Epidermal melanocyte (primary cell): ENCODE results near the gene KLHL35.
A peak's percentile ranks its signal among the peaks of the same experiment; 100 is the strongest.

Experiments
- DNase-seq: peaks from one replicate; pipeline ENCODE4 v3.0.0; 2011; ENCODE audit warnings: low spot score; ENCODE audit not compliant: insufficient read length

The KLHL35 gene

DNA sequence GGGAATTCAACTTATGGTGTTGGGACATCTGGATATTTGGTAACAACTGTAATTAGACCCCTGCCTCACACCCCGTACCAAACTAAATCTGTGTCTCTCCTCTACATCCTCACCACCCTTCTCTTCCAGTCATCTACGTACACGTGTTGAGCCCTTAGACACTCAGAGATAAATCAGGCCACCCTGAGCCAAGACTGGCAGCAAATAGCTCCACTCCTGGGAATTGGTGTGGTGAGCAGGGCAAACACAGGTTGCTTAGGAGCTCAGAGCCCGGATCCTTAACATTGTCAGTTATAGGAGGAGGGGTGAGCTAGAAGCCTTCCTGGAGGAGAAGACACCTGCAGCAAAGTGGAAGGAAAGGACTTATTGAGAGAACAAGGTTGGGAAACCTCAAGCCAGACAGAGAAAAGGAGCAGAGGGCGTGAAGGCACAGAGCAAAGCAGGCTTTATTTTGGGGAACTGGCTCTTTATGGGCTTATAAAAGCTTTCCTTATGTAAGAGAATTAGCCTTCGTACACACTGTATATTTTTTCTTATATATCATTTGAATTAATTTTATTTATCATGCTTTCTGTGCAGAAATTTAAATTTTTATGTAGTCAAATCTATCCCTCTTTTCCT lies 36.9 kb upstream of the KLHL35 start:
- DNase-seq: no peak

DNA sequence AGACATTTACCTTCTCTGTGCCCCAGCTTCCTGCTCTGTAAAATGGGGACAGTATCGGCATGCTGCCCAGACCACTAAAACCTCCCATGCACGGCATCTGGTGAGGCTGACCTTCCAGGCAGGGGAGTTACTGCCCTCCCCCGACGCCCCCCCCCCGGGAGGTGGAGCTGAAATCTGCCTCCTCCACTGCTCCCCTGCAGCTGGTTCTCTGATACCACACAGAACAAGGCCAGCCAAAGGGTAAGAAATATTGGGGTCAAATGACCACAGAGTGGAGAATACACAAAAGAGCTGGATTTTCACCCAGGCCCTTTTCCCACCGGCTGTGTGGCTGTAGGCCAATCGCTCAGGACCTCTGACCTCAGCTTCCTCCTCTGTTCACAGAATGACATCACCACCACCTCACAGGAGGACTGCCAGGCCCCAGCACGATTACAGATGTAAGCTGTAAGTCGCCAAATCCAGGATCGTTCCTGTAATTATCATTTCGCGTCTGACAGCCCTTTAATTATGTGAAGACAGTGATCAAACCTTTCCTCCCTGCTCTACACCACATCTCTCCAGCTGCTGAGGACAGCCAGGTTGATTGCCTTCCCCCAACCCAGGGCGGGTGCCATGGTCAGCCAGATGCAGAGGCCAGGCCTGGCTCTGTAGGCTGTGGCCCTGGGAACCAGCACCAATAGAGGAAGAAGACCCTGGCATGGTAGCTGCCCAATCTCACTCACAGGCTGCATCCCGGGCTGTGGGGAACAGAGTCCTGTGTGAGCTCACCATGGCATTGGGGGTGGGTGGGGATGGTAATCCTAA lies 35.7 kb upstream of the KLHL35 start:
- no peak for DNase-seq

DNA sequence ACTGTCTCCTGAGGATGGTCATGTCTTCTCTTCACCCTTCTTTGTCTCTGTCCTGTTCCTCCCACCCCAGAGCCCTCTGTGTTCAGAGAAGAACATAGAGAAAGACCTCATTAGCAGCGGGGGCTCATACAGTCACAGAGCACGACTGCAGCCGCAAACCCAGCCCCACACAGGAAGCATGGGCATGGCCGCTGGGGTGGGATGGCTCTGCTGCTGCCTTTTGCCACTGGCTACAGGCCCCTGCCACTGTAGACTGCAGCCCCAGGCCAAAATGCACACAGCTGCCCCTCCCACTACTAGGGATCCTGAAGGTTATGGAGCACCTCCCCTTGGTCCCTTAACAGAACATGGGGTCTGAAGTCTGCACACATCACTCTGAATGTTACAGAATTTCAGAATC lies 34.9 kb upstream of the KLHL35 start:
- no peak for DNase-seq

GRCh38 chr11:75467311-75467710 lies 34.3 kb upstream of the KLHL35 start:
- DNase-seq: no peak

- no peak for DNase-seq
Observed at GRCh38 chr11:75465701-75466531, 32.9 kb upstream of the KLHL35 start.

- no peak for DNase-seq
Observed at GRCh38 chr11:75463106-75463774, 30.2 kb upstream of the KLHL35 start.

GRCh38 chr11:75462117-75462653 lies 29.2 kb upstream of the KLHL35 start:
- no peak for DNase-seq

- no peak for DNase-seq
Observed at GRCh38 chr11:75461151-75461550, 28.1 kb upstream of the KLHL35 start.

DNA sequence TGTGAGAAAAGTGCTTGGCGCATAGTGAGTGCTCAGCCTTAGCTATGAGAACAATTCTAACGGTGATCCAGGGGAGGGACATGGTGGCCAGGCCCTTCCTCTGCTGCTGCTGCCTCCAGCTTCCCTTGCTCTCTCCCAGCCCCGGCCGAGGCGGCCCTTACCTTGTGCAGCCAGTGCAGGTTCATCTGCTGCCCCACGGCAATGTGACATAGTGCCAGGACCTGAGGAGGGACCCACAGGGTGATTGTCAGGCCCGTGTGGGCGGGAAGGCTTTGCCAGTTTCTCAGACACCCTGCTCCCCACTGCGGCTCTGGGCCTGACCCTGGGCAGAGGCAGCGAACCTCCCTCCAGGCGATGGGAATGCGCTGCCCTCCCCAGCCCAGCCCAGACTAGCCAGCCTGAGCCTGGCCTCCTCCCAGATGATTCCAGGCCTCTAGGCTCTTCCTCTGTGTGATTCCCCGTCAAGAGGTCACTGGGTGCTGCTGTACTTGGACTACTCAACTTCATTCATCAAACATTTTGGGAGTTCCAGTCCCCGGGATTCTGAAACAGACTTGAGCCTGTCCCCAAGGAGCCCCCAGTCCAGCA lies 23.7 kb upstream of the KLHL35 start:
- no peak for DNase-seq

- no peak for DNase-seq
Observed at GRCh38 chr11:75454987-75455386, 22.0 kb upstream of the KLHL35 start.

DNA sequence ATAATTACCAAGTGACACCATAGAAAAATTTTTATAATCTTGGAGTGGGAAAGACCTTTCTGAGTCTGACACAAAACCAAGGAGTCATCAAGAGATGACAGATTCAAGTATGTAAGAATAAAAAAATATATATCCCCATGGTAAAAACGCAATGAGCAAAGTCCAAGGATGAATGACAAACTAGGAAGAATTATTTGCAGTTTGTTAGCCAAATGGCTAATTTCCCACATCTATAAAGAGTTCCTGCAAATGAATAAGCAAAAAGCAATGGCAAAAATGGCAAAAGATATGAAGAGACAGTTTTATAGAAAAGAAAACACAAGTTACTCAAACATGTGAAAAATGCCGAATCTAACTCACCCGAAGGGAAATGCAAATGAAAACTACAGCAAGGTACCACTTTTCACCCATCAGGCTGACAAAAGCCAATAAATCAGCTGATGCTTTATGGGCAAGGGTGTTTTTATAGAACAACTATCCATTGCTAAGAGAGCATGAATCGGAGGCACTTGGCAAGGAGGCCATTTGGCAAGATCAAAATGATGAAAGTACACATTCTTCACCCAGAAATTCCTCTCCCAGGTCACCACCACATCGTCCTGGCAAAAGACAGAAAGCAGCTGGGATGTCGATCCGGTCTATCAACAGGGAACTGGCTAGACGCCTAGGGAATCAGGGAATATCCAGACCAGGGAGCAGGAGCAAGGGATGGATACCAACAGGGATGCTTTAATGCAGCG lies 21.1 kb upstream of the KLHL35 start:
- no peak for DNase-seq

DNA sequence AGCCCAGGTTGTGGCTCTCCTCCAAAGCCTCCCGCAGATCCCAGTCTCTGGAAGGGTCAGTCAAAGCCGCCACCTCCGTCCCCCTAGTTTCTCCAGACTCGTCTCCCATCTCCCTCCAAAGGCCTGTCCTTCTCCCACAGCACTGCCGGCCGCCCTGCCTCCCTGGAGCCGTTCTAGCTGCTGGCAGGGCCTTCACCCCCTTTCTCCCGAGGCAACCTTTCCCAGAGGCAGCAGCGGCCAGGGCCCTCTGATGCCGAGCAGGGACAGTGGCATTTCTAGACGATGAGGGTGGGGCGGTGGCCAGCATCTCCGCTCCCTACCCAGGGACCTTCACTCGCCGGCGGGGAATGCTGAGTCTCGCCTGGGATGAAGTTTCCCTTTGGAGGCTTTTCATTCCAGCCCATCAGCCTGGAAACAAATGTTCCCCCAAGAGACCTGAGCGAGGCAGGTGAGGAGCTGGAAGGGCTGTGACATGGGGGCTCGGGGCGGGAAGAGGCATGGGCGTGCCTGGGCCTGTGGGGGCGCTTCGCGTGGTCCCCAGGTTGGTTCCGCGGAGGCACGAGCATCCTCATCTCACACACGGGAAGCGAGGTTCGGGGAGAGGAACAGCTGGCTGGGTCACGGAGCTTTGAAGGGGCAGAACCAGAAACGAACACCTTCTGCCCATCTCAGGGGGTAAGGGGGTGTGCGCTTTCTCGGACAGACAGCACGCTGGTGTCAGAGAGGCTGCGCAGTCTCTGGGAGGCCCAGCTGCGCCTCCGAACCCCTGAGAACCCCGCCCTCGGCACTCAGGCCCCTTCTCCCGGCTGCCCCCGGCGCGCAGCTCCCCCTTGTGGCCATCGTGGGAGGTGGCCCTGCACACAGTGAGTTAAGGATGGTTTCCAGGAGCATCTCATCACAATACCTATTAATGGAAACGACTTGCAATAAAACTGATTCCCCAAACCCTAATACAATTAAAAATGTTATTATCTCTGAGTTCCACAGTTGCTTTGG lies 18.1 kb upstream of the KLHL35 start:
- no peak for DNase-seq

DNA sequence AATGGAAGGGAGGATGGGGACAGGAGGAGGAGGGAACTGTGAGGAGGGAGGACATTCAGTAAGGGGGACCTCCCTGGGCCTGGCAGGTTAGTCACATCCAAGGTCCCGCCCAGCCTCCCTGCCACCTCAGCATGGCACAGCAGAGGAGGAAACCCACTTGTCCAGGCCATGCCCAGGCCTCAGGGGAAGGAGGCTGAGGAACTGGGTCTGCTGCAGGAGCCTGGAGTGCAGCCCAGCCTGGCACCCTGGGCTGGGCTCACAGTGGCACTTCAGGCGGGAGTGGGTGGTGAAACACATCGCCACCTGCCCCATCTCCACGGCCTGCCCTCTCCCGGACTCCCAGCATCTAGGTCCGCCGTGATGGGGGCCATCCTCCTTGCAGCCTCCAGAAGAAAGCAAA lies 17.2 kb upstream of the KLHL35 start:
- DNase-seq: no peak

- no peak for DNase-seq
Observed at GRCh38 chr11:75449776-75450175, 16.8 kb upstream of the KLHL35 start.

DNA sequence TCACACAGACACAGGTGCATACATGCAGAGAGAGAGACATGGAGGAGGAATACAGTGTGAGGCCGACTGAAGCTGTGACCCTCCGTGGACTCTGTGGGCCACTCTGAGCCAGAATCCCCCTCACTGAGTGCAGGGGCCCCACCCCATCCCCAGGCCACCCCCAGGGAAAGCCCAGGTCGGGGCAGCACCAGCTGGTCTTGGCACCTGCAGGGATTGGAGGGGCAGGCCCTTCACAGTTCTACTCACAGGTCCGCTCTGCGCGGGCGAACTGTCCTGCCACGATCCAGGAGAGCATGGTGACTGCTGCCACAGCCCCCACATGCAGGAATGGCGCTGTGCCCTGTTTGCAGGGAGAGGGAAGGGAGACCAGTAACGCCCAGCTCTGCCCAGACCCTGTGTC lies 16.3 kb upstream of the KLHL35 start:
- DNase-seq: no peak

DNA sequence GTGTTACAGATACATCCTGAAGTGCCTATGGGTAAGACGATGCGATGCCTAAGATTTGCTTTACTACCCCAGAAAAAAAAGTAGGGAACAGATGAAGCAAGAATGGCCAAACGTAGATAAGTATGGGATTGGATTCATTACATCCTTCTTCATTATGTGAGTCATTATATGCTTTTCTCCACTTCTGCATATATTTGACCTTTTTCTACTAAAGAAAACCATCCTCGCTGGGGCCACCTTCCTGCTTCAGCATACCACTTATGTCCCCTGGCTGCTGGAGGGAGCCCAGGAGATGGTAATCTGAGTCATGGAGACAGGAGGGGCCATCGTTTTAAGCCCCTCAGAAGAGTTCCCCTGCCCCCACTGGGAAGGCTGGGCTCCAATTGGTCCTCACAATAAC lies 14.4 kb upstream of the KLHL35 start:
- DNase-seq: no peak

DNA sequence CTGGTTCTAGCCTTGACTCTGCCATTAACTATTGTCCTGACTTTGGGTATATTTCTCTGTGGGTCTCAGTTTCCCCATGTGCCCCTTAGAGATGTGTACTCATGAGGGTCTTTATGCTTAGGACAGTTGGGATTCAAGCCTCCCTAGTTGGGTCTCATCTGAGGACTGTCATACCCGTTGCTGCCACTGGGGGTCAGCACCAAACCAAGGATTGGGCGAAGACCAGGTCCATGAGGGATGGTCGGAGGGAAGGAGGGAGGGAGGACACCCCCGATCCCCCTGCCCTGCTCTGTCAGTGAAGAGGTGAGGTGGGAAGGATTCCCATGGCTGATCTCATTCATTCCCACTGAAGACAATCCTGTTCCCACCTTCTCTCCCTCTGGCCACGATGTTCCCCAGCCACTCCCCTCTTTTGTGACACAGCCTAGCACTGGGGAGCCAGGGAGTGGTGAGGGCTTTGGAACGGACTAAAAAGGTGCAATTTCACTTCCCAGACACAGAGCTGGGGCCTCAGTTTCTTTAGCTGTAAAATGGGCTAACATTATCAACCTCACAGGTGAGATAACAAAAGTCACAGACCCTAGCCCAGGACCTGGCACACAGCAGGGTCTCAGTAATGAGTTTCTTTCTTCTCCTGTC lies 12.4 kb upstream of the KLHL35 start:
- DNase-seq: peak; percentile 84

GRCh38 chr11:75443043-75443442 lies 10.0 kb upstream of the KLHL35 start:
- DNase-seq: no peak
